ENCODE measurements around the gene CALHM4. TPM values are rescaled to one million over a fixed set of nuclear protein-coding genes. Genes with fewer than 3 reads are reported as not detected.

CALHM4 gene
- total RNA-seq, 4 donors from 2014 or later, result not detected

- no peak for ATAC-seq
- H3K4me3 ChIP-seq, result no peak overlapping the region
- no peaks in the 10 kb centered on the region for H3K36me3 ChIP-seq
- intact Hi-C loops (cut with DNase I; ENCODE audit: low total_unique reads) (loop anchor here (5.0 kb wide), 1 partner anchor 345 kb away; no protein-coding TSS in a partner anchor), in situ Hi-C loops (cut with MboI; ENCODE audit: low sequenced_read_pairs in 4 of 4) (loop anchor here in 1 of 4 donors (10.0 kb wide), 1 partner anchor 277 kb away; no protein-coding TSS in a partner anchor)
- H3K27ac ChIP-seq, result no peak overlapping the region
- peaks cover 0 to 22% of the 10 kb centered on the region in 2 donors for H3K4me1 ChIP-seq
- TF ChIP-seq CTCF (IDR thresholded peaks at IDR 0.05 in 4 of 5, conservative IDR thresholded peaks at IDR 0.05 in 1 of 5) (no peak), POLR2A (IDR thresholded peaks at IDR 0.05) (no peak)
- H3K27me3 ChIP-seq, result no peaks in the 10 kb centered on the region
- DNase-seq, result no peak
- no peaks in the 10 kb centered on the region for H3K9me3 ChIP-seq
Observed at GRCh38 chr6:116562019-116562403, 8.5 kb downstream of the CALHM4 start.

- no peak overlapping the region for H3K27ac ChIP-seq
- ATAC-seq (no peak), DNase-seq (no peak)
- no peaks in the 10 kb centered on the region for H3K27me3 ChIP-seq
- no peak overlapping the region for H3K4me3 ChIP-seq
- H3K9me3 ChIP-seq, result no peaks in the 10 kb centered on the region
- intact Hi-C loops (cut with DNase I; ENCODE audit: low total_unique reads), result loop anchor here (5.0 kb wide), 1 partner anchor 345 kb away; no protein-coding TSS in a partner anchor
- in situ Hi-C loops (cut with MboI; ENCODE audit: low sequenced_read_pairs in 4 of 4), result loop anchor here in 1 of 4 donors (10.0 kb wide), 1 partner anchor 278 kb away; no protein-coding TSS in a partner anchor
- H3K4me1 ChIP-seq, result peaks cover 0 to 17% of the 10 kb centered on the region in 2 donors
- TF ChIP-seq CTCF (IDR thresholded peaks at IDR 0.05 in 4 of 5, conservative IDR thresholded peaks at IDR 0.05 in 1 of 5) (no peak), POLR2A (IDR thresholded peaks at IDR 0.05) (no peak)
- no peaks in the 10 kb centered on the region for H3K36me3 ChIP-seq
Observed at GRCh38 chr6:116562614-116563013, 9.1 kb downstream of the CALHM4 start.

- Histone ChIP-seq H3K36me3 (no peaks in the 10 kb centered on the region), H3K4me1 (peaks cover 3 to 4% of the 10 kb centered on the region in 2 donors), H3K4me3 (no peak overlapping the region), H3K27me3 (no peaks in the 10 kb centered on the region), H3K9me3 (no peaks in the 10 kb centered on the region), H3K27ac (no peak overlapping the region)
- ATAC-seq, result no peak
- in situ Hi-C loops (cut with MboI; ENCODE audit: low sequenced_read_pairs in 4 of 4), result loop anchor here in 1 of 4 donors (10.0 kb wide), 1 partner anchor 279 kb away; no protein-coding TSS in a partner anchor
- no peak for DNase-seq
- intact Hi-C loops (cut with DNase I; ENCODE audit: low total_unique reads), result loop anchor here (1.0 to 5.0 kb wide), 2 partner anchors 30 to 347 kb away; no protein-coding TSS in a partner anchor
- TF ChIP-seq POLR2A (IDR thresholded peaks at IDR 0.05) (no peak), CTCF (IDR thresholded peaks at IDR 0.05 in 4 of 5, conservative IDR thresholded peaks at IDR 0.05 in 1 of 5) (no peak)
Observed at GRCh38 chr6:116563830-116564229, 10.3 kb downstream of the CALHM4 start.

GRCh38 chr6:116564311-116564710 lies 10.8 kb downstream of the CALHM4 start:
- DNase-seq, result no peak
- H3K4me3 ChIP-seq, result no peak overlapping the region
- in situ Hi-C loops (cut with MboI; ENCODE audit: low sequenced_read_pairs in 4 of 4), result loop anchor here in 1 of 4 donors (10.0 kb wide), 1 partner anchor 280 kb away; no protein-coding TSS in a partner anchor

More at GRCh38 chr6:116564311-116564710, 10.8 kb downstream of the CALHM4 start:
- Histone ChIP-seq H3K27me3 (no peaks in the 10 kb centered on the region), H3K9me3 (no peaks in the 10 kb centered on the region), H3K27ac (no peak overlapping the region), H3K4me1 (peaks cover 8% of the 10 kb centered on the region in 2 donors), H3K36me3 (no peaks in the 10 kb centered on the region)
- intact Hi-C loops (cut with DNase I; ENCODE audit: low total_unique reads), result loop anchor here (1.0 to 5.0 kb wide), 2 partner anchors 30 to 347 kb away; no protein-coding TSS in a partner anchor
- ATAC-seq, result no peak
- TF ChIP-seq CTCF (IDR thresholded peaks at IDR 0.05 in 4 of 5, conservative IDR thresholded peaks at IDR 0.05 in 1 of 5), result no peak
- TF ChIP-seq POLR2A (IDR thresholded peaks at IDR 0.05), result no peak

All from gastrocnemius medialis (tissue), 4 donors.